Thyroid gland (tissue), 4 donors: ENCODE data around the gene CDH4.

Experiments
- POLR2A ChIP-seq, 2 donors: fragments of 450-650 bp; IDR thresholded peaks; one replicate each; pipeline ENCODE4 v1.6.1; 2017; ENCODE audit warnings: antibody characterized with exemption in 2 of 2, mild to moderate bottlenecking in 2 of 2, moderate library complexity in 1 of 2
- TF ChIP-seq, protein P1 (sequence below), 6 experiments: fragments of 200-600 bp in 3 of 6; fragments of 450-650 bp in 3 of 6; sonication (generic) in 3 of 6; IDR thresholded peaks; one replicate each; pipeline ENCODE4 v1.5.1; 2016 to 2019; ENCODE audit warnings: antibody characterized with exemption in 6 of 6, mild to moderate bottlenecking in 2 of 6, inconsistent platforms in 1 of 6, moderate library complexity in 1 of 6

DNA sequence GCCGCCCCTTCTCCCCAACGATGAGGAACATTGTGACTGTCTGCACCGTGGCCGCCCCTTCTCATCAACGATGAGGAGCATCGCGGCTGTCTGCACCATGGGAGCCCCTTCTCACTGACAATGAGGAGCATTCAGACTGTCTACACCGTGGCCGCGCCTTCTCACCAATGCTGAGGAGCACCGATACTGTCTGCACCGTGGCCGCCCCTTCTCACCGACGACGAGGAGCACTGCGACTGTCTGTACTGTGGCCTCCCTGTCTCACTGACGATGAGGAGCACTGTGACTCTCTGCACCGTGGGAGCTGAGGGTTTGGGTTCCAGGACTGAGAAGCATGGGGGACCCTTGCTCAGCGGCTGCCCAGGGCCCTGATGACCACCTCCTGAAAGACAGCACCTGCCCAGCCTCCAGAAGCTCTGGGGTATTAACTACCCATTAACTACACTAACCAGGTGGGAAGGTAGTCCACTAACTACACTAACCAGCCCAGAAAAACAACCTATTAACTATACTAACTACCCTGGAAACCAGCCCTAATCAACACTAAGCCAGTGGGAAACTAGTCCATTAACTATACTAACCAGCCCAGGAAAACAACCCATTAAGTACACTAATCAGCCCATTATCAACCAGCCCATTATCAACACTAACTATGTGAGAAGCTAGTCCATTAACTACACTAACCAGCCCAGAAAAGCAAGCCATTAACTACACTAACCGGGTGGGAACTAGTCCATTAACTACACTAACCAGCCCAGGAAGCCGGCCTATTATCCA, 696.7 kb downstream of the CDH4 start:
- TF ChIP-seq POLR2A (IDR thresholded peaks at IDR 0.05), result no peak
- TF ChIP-seq, protein P1, sequence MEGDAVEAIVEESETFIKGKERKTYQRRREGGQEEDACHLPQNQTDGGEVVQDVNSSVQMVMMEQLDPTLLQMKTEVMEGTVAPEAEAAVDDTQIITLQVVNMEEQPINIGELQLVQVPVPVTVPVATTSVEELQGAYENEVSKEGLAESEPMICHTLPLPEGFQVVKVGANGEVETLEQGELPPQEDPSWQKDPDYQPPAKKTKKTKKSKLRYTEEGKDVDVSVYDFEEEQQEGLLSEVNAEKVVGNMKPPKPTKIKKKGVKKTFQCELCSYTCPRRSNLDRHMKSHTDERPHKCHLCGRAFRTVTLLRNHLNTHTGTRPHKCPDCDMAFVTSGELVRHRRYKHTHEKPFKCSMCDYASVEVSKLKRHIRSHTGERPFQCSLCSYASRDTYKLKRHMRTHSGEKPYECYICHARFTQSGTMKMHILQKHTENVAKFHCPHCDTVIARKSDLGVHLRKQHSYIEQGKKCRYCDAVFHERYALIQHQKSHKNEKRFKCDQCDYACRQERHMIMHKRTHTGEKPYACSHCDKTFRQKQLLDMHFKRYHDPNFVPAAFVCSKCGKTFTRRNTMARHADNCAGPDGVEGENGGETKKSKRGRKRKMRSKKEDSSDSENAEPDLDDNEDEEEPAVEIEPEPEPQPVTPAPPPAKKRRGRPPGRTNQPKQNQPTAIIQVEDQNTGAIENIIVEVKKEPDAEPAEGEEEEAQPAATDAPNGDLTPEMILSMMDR (IDR thresholded peaks at IDR 0.05), result no peak
